K562 (cell line): ENCODE data around the gene SNX1. TPM values are rescaled to one million over a fixed set of nuclear protein-coding genes. Genes with fewer than 3 reads are reported as not detected.

Experiments
- ATAC-seq: fragments of 200-7000 bp; cut with Tn5 transposase; 3 replicates; pipeline ENCODE4 v1.9.1; 2020; ENCODE audit warnings: moderate library complexity
- BruUV-seq: library from RNA; stranded (reverse); fragments of 400-500 nt; replicated peaks from 2 replicates; lab custom pipeline; 2021; lab: Mats Ljungman, UMichigan
- CTCF ChIA-PET: fragments of 300-600 bp; formaldehyde crosslinking; extraction: SDS; loops from one replicate; lab custom pipeline; 2021; ENCODE audit warnings: low intra/inter-chr PET ratio; lab: Yijun Ruan, JAX
- POLR2A ChIA-PET: fragments of 300-600, 350-650 bp; sonication (Branson Sonifier 250); formaldehyde crosslinking; extraction: SDS; loops from one replicate; lab custom pipeline; 2021; ENCODE audit warnings: antibody characterized with exemption, inconsistent platforms; lab: Yijun Ruan, JAX
- DNase-seq, 4 experiments: peaks; one replicate each; pipeline versions ENCODE4 v3.0.0 to v3.0.0-alpha.2; 2011 to 2018; ENCODE audit warnings: low spot score in 3 of 4, mixed read lengths in 3 of 4; ENCODE audit errors: extremely low read depth in 1 of 4
- FAIRE-seq: peaks from 2 replicates; lab custom pipeline; 2011; peaks lifted over from hg19 to GRCh38; lab: Jason Lieb, UNC
- H2AFZ ChIP-seq: 2 replicates; pipeline ENCODE4 v1.6.0; 2011; ENCODE audit warnings: low read depth, low read length, control low read depth, inconsistent platforms
- H3K27ac ChIP-seq: fragments of 200-600 bp; 3 replicates; pipeline ENCODE4 v1.8.0; 2011; ENCODE audit warnings: low read depth, mild to moderate bottlenecking, control low read depth, inconsistent platforms, low read length, moderate library complexity, mixed read lengths; ENCODE audit errors: extremely low read depth
- H3K27me3 ChIP-seq, 2 experiments: fragments of 300-600 bp in 1 of 2; 2 replicates in 1 of 2; 3 replicates in 1 of 2; pipeline versions ENCODE4 v1.6.0 to v1.8.0; 2011; ENCODE audit warnings: inconsistent platforms in 2 of 2, low read length in 2 of 2, mild to moderate bottlenecking in 1 of 2, mixed read lengths in 1 of 2, moderate library complexity in 1 of 2; ENCODE audit not compliant: control insufficient read depth in 2 of 2, insufficient read depth in 2 of 2
- H3K36me3 ChIP-seq: fragments of 300-600 bp; 3 replicates; pipeline ENCODE4 v1.8.0; 2011; ENCODE audit warnings: mild to moderate bottlenecking, low read length, inconsistent platforms; ENCODE audit not compliant: control insufficient read depth, insufficient read depth
- H3K4me1 ChIP-seq, 2 experiments: fragments of 200-600 bp in 1 of 2; replicated peaks in 1 of 2; 2 replicates in 1 of 2; 3 replicates in 1 of 2; pipeline versions ENCODE4 v1.5.1 to v1.8.0; 2011; ENCODE audit warnings: inconsistent platforms in 2 of 2, low read length in 2 of 2, mild to moderate bottlenecking in 1 of 2, mixed read lengths in 1 of 2, moderate library complexity in 1 of 2; ENCODE audit not compliant: control insufficient read depth in 2 of 2, insufficient read depth in 2 of 2
- H3K4me2 ChIP-seq: 2 replicates; pipeline ENCODE4 v1.6.1; 2011; ENCODE audit warnings: low read length, control low read depth, inconsistent platforms, mixed read lengths; ENCODE audit not compliant: insufficient read depth
- H3K4me3 ChIP-seq: fragments of 200-600 bp; sonication (generic), shearing (Covaris generic); 2 replicates; pipeline ENCODE4 v1.5.1; 2016; ENCODE audit warnings: control low read depth, inconsistent platforms
- H3K79me2 ChIP-seq: fragments of 200-600 bp; 3 replicates; pipeline ENCODE4 v1.8.0; 2011; ENCODE audit warnings: low read length, inconsistent platforms; ENCODE audit not compliant: control insufficient read depth, insufficient read depth
- H3K9ac ChIP-seq, 2 experiments: 2 replicates each; pipeline versions ENCODE4 v1.6.0 to v1.6.1; 2011; ENCODE audit warnings: low read depth in 2 of 2, low read length in 2 of 2, control low read depth in 1 of 2, inconsistent platforms in 1 of 2, mild to moderate bottlenecking in 1 of 2, mixed read lengths in 1 of 2; ENCODE audit not compliant: insufficient read depth in 1 of 2
- H3K9me1 ChIP-seq: one replicate; pipeline ENCODE4 v1.6.0; 2011; ENCODE audit warnings: inconsistent platforms, mild to moderate bottlenecking, low read length, moderate library complexity; ENCODE audit not compliant: control insufficient read depth, insufficient read depth
- H3K9me3 ChIP-seq: replicated peaks from 2 replicates; pipeline ENCODE4 v1.5.1; 2011; ENCODE audit warnings: low read depth, low read length, inconsistent platforms; ENCODE audit not compliant: control insufficient read depth, insufficient read depth
- H4K20me1 ChIP-seq: replicated peaks from 2 replicates; pipeline ENCODE4 v1.6.1; 2011; ENCODE audit warnings: low read length, inconsistent platforms, mixed read lengths; ENCODE audit not compliant: control insufficient read depth, insufficient read depth
- CGGBP1 ChIP-seq: fragments of 250-450 bp; sonication (Bioruptor Pico); IDR thresholded peaks from 2 replicates; pipeline ENCODE4 v1.9.0; 2021; ENCODE audit warnings: mild to moderate bottlenecking
- ETV1 ChIP-seq: fragments of 450-650 bp; conservative IDR thresholded peaks from 2 replicates; pipeline ENCODE4 v1.6.1; 2016; ENCODE audit warnings: missing genetic modification characterization, control low read depth, low read depth, missing compliant biosample characterization
- GABPB1 ChIP-seq: sonication (generic); formaldehyde crosslinking; IDR thresholded peaks from 2 replicates; pipeline ENCODE4 v1.8.0; 2022; ENCODE audit warnings: mild to moderate bottlenecking, missing genetic modification reagents
- MYBL2 ChIP-seq, 2 experiments: fragments of 450-650 bp in 1 of 2; sonication (generic) in 1 of 2; formaldehyde crosslinking in 1 of 2; IDR thresholded peaks; 2 replicates each; pipeline versions ENCODE4 v1.6.1 to v1.8.1; 2017 to 2022; ENCODE audit warnings: borderline replicate concordance in 1 of 2, inconsistent platforms in 1 of 2, low read depth in 1 of 2, mild to moderate bottlenecking in 1 of 2, missing genetic modification reagents in 1 of 2, moderate library complexity in 1 of 2
- NFATC3 ChIP-seq: fragments of 450-650 bp; IDR thresholded peaks from 2 replicates; pipeline ENCODE4 v1.6.1; 2017; ENCODE audit warnings: mild to moderate bottlenecking
- TFAM ChIP-seq: fragments of 250-450 bp; sonication (Bioruptor Pico); conservative IDR thresholded peaks from 2 replicates; pipeline ENCODE4 v1.5.0; 2021; ENCODE audit warnings: mild to moderate bottlenecking, moderate library complexity
- THAP12 ChIP-seq: fragments of 250-450 bp; sonication (Bioruptor Pico); IDR thresholded peaks from 2 replicates; pipeline ENCODE4 v1.9.0; 2021; ENCODE audit warnings: mild to moderate bottlenecking, inconsistent platforms
- ZFP1 ChIP-seq: fragments of 450-650 bp; formaldehyde crosslinking; IDR thresholded peaks from 2 replicates; pipeline ENCODE4 v1.4.0; 2020; ENCODE audit warnings: mild to moderate bottlenecking, mixed read lengths
- ZNF143 ChIP-seq: sonication (generic); formaldehyde crosslinking; IDR thresholded peaks from 2 replicates; pipeline ENCODE4 v1.9.0; 2022; ENCODE audit warnings: mild to moderate bottlenecking, missing genetic modification reagents
- WGBS: fragments of 100-300 bp; shearing (Covaris generic); methylation state at CpG from one replicate; pipeline ENCODE4 v1.1.6; 2016; ENCODE audit warnings: low coverage, mixed read lengths; ENCODE audit not compliant: insufficient coverage; ENCODE audit errors: missing lambda C conversion rate; 5-methylcytosine and 5-hydroxymethylcytosine counted together
- in situ Hi-C: fragments of 300-500 bp; cut with MboI; formaldehyde crosslinking; loops from 4 replicates; pipeline ENCODE4 v1.15.0; 2018; ENCODE audit warnings: inconsistent platforms, mixed read lengths
- intact Hi-C: fragments of 100-400 bp; cut with micrococcal nuclease; formaldehyde crosslinking; loops from 2 replicates; pipeline ENCODE4 v1.14.2; 2022
- polyA plus RNA-seq, 8 experiments: library from polyadenylated mRNA; depleted of rRNA in 4 of 8; stranded (reverse) in 5 of 8; unstranded in 3 of 8; fragments of >200 nt; fragmentation: Nextera tagmentation in 2 of 8; fragmentation: Illumina TruSeq in 1 of 8; extraction: Ambion mirVana in 2 of 8; extraction: Trizol in 1 of 8; gene quantifications; 2 replicates each; pipeline versions ENCODE4 v1.2.1 to v1.2.3, GENCODE V29; 2011 to 2014; ENCODE audit warnings: inconsistent platforms in 1 of 8, missing spikeins in 1 of 8
- total RNA-seq, 7 experiments: library from RNA; depleted of rRNA in 6 of 7; stranded (reverse); fragments of >200 nt in 6 of 7; fragmentation: Illumina TruSeq in 2 of 7; extraction: Trizol in 2 of 7; gene quantifications; 2 replicates each; pipeline versions ENCODE4 v1.2.1 to v1.2.3, GENCODE V29; 2011 to 2021; ENCODE audit warnings: low replicate concordance in 1 of 7
- TF ChIP-seq, protein P1 (sequence below), 2 experiments: fragments of 450-650 bp; formaldehyde crosslinking in 1 of 2; IDR thresholded peaks; 2 replicates each; pipeline versions ENCODE4 v1.4.0 to v1.6.1; 2014 to 2020; ENCODE audit warnings: mild to moderate bottlenecking in 2 of 2, borderline replicate concordance in 1 of 2, low read depth in 1 of 2

SNX1 gene
- total and polyA plus RNA-seq, 9 of the 15 experiments (the other 6 are each of a cell fraction or from before 2014, with no cell fraction given), result 11.0 to 105 (median 59.9) TPM

DNA sequence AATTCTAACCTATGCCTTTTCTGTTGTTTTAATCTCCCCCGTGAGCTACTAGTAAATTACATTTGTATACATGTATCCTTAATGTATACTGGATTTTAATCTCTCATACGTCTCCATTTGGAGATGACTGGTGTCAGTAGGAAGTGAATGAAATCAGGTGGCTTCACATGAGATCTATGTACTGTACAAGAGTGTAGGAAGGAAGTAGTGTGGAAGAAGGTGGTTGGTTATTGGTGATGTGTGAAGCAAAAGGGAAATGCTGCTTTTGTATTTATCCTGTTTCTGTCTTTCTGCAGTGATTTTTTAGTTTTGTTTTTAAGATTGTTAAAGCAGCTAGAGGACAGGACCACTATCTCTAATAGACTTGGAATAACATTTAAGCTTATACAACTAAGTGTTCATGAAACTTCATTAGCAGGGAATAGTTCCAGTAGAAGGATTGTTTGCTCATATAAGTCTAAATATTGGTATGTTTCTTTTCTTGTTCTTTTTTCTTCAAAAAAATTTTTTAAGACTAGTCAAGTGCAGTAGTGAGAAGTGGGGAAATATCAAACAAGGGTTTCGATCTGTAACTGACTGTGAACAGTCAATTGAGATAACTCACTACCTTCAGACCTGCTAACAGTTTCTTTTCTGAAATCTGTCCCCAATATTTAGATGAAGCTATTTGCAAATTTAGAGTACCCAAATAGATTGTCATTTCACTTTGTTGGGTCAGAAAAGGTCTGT lies 15.3 kb downstream of the SNX1 start:
- ATAC-seq (no peak), FAIRE-seq (no peak), DNase-seq (no peak)
- Histone ChIP-seq H3K9ac (no peak overlapping the region), H3K79me2 (peaks cover 60% of the 10 kb centered on the region), H3K9me3 (no peaks in the 10 kb centered on the region), H2AFZ (no peak overlapping the region), H3K27ac (no peak overlapping the region; the same call in 2 of the 3 replicates), H3K4me1 (peaks cover 3 to 9% of the 10 kb centered on the region in 2 experiments; a peak in 4 of 5 replicates), H3K9me1 (no peaks in the 10 kb centered on the region), H3K4me2 (no peak overlapping the region), H4K20me1 (peaks cover 24% of the 10 kb centered on the region), H3K4me3 (no peak overlapping the region), H3K27me3 (no peaks in the 10 kb centered on the region), H3K36me3 (peaks cover 47% of the 10 kb centered on the region)
- POLR2A ChIA-PET, result interaction anchor here (0.8 to 2.6 kb wide), 8 partner anchors 9 to 189 kb away, joined by 3 to 11 read pairs (median 4); partner anchors contain the start of genes CIAO2A and SNX1
- CTCF ChIA-PET, result no interaction called here
- BruUV-seq, result no TSS peak
- 66% methylated on average over 3 of the region's 3 CpGs for WGBS
- in situ Hi-C loops (no loop called here), intact Hi-C loops (no loop called here)
- TF ChIP-seq ETV1 (tag) (no peak), MYBL2 (IDR thresholded peaks at IDR 0.05; ENCODE audit: low read depth) (no peak), MYBL2 (CRISPR knock-in tag; IDR thresholded peaks at IDR 0.05; ENCODE audit: borderline replicate concordance) (no peak), ZNF143 (CRISPR knock-in tag) (no peak), CGGBP1 (CRISPR knock-in tag) (no peak), NFATC3 (no peak), GABPB1 (CRISPR knock-in tag) (no peak), TFAM (CRISPR knock-in tag) (no peak), THAP12 (CRISPR knock-in tag) (no peak), ZFP1 (CRISPR knock-in tag) (no peak)
- TF ChIP-seq, protein P1, sequence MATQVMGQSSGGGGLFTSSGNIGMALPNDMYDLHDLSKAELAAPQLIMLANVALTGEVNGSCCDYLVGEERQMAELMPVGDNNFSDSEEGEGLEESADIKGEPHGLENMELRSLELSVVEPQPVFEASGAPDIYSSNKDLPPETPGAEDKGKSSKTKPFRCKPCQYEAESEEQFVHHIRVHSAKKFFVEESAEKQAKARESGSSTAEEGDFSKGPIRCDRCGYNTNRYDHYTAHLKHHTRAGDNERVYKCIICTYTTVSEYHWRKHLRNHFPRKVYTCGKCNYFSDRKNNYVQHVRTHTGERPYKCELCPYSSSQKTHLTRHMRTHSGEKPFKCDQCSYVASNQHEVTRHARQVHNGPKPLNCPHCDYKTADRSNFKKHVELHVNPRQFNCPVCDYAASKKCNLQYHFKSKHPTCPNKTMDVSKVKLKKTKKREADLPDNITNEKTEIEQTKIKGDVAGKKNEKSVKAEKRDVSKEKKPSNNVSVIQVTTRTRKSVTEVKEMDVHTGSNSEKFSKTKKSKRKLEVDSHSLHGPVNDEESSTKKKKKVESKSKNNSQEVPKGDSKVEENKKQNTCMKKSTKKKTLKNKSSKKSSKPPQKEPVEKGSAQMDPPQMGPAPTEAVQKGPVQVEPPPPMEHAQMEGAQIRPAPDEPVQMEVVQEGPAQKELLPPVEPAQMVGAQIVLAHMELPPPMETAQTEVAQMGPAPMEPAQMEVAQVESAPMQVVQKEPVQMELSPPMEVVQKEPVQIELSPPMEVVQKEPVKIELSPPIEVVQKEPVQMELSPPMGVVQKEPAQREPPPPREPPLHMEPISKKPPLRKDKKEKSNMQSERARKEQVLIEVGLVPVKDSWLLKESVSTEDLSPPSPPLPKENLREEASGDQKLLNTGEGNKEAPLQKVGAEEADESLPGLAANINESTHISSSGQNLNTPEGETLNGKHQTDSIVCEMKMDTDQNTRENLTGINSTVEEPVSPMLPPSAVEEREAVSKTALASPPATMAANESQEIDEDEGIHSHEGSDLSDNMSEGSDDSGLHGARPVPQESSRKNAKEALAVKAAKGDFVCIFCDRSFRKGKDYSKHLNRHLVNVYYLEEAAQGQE (IDR thresholded peaks at IDR 0.05; ENCODE audit: borderline replicate concordance), result no peak
- TF ChIP-seq, protein P1 (CRISPR knock-in tag; IDR thresholded peaks at IDR 0.05; ENCODE audit: low read depth), result no peak
